ENCODE results near the gene C10orf120. TPM values are rescaled to one million over a fixed set of nuclear protein-coding genes. Genes with fewer than 3 reads are reported as not detected.

The C10orf120 gene
- total and polyA plus RNA-seq, 2 donors (not counting 3 experiments of a cell fraction or from before 2014, with no cell fraction given), result not detected

GRCh38 chr10:122709971-122710370, 10.3 kb upstream of the C10orf120 start:
- ChIA-PET POLR2A (no interaction called here), CTCF (interaction anchor here (1.3 kb wide), 1 partner anchor 411 kb away, joined by 3 read pairs; no protein-coding TSS in a partner anchor)
- Histone ChIP-seq H4K20me1 (replicated peaks; ENCODE audit: control insufficient read depth, extremely low read depth, insufficient read depth, low read length) (no peaks in the 10 kb centered on the region), H3K9ac (replicated peaks; ENCODE audit: extremely low read depth, insufficient read depth, low read length) (no peak overlapping the region), H3K9me3 (replicated peaks; ENCODE audit: control insufficient read depth, insufficient read depth, low read length) (no peaks in the 10 kb centered on the region), H3K4me1 (ENCODE audit: control insufficient read depth, extremely low read depth, insufficient read depth, low read length) (no peaks in the 10 kb centered on the region), H3K79me2 (ENCODE audit: control insufficient read depth, insufficient read depth, low read length) (no peaks in the 10 kb centered on the region), H3K4me2 (ENCODE audit: insufficient read depth, low read length) (no peak overlapping the region), H3K9me1 (replicated peaks; ENCODE audit: control insufficient read depth, extremely low read depth, insufficient read depth, low read length) (no peaks in the 10 kb centered on the region), H3K4me3 (replicated peaks in 1 of 3; ENCODE audit: insufficient read depth in 1 of 3, low read depth in 1 of 3, low read length in 3 of 3) (no peak overlapping the region), H3K27ac (ENCODE audit: insufficient read depth, low read depth, low read length) (no peak overlapping the region), H2AFZ (ENCODE audit: low read depth, low read length) (no peak overlapping the region), H3K36me3 (ENCODE audit: control insufficient read depth in 2 of 2, extremely low read depth in 1 of 2, insufficient read depth in 2 of 2, low read length in 2 of 2) (no peaks in the 10 kb centered on the region), H3K27me3 (ENCODE audit: control insufficient read depth in 2 of 2, insufficient read depth in 2 of 2, low read length in 2 of 2) (peaks cover 2 to 14% of the 10 kb centered on the region in 2 experiments)
- BruUV-seq (replicated peaks), result no TSS peak
- FAIRE-seq (no peak), DNase-seq (ENCODE audit: low read depth, low spot score) (no peak)
- TF ChIP-seq MYC (IDR thresholded peaks at IDR 0.05; ENCODE audit: low read depth, low read length), result no peak
- TF ChIP-seq GATA2 (IDR thresholded peaks at IDR 0.05; ENCODE audit: insufficient read depth, insufficient read length, low read depth, low read length), result no peak
- no peak for TF ChIP-seq EZH2 (IDR thresholded peaks at IDR 0.05; ENCODE audit: borderline replicate concordance, low read depth, low read length, severe bottlenecking)
- no peak for TF ChIP-seq MAX (IDR thresholded peaks at IDR 0.05; ENCODE audit: insufficient read depth, insufficient read length)
- TF ChIP-seq POLR2AphosphoS5 (IDR thresholded peaks at IDR 0.05; ENCODE audit: insufficient read depth, low read depth, low read length), result no peak
- TF ChIP-seq JUN (IDR thresholded peaks at IDR 0.05; ENCODE audit: borderline replicate concordance, insufficient read depth, insufficient read length, low read depth), result no peak
- TF ChIP-seq POLR2A (IDR thresholded peaks at IDR 0.05; ENCODE audit: low read depth, low read length), result no peak
- TF ChIP-seq CTCF (IDR thresholded peaks at IDR 0.05; ENCODE audit: extremely low read depth in 1 of 2, insufficient read depth in 1 of 2, low read depth in 1 of 2, low read length in 2 of 2), result no peak
- no peak for TF ChIP-seq FOS (IDR thresholded peaks at IDR 0.05; ENCODE audit: borderline replicate concordance, insufficient read depth, low read length)
- dilution Hi-C loops (cut with MboI; ENCODE audit: extremely low pct_ligation_motif_present, low sequenced_read_pairs), result no loop called here
- intact Hi-C loops (cut with micrococcal nuclease), result no loop called here
